Mononuclear cell (primary cell): Measurements from ENCODE around the gene EYA3. TPM values are rescaled to one million over a fixed set of nuclear protein-coding genes. Genes with fewer than 3 reads are reported as not detected.

Source experiments
- H3K27me3 ChIP-seq: 2 replicates; pipeline ENCODE4 v1.6.0; 2011; ENCODE audit warnings: low read length, control low read depth; ENCODE audit not compliant: insufficient read depth
- H3K4me1 ChIP-seq: 2 replicates; pipeline ENCODE4 v1.5.1; 2011; ENCODE audit warnings: mild to moderate bottlenecking, low read length, control low read depth; ENCODE audit not compliant: insufficient read depth
- H3K4me3 ChIP-seq: 2 replicates; pipeline ENCODE4 v1.5.1; 2011; ENCODE audit warnings: mild to moderate bottlenecking, low read length, moderate library complexity
- H3K9me3 ChIP-seq: 2 replicates; pipeline ENCODE4 v1.5.1; 2011; ENCODE audit warnings: low read depth, mild to moderate bottlenecking, control low read depth, low read length
- total RNA-seq: library from RNA; depleted of rRNA; stranded (reverse); fragments of >200 nt; gene quantifications from one replicate; pipeline ENCODE4 v1.2.3, GENCODE V29; 2012

The EYA3 gene
- total RNA-seq, 1 donor, result 8.7 TPM

- Histone ChIP-seq H3K9me3 (no peaks in the 10 kb centered on the region), H3K4me1 (peaks cover 21% of the 10 kb centered on the region), H3K4me3 (no peak overlapping the region)
Measured at GRCh38 chr1:28066393-28067154, 21.8 kb downstream of the EYA3 start.

GRCh38 chr1:28064064-28064463 is 24.3 kb downstream of the EYA3 start:
- H3K4me1 ChIP-seq, result peaks cover 13% of the 10 kb centered on the region
- H3K27me3 ChIP-seq, result no peaks in the 10 kb centered on the region

More at GRCh38 chr1:28066393-28067154, 21.8 kb downstream of the EYA3 start:
- no peaks in the 10 kb centered on the region for H3K27me3 ChIP-seq

GRCh38 chr1:28062806-28063205 is 25.6 kb downstream of the EYA3 start:
- H3K4me1 ChIP-seq, result peaks cover 13% of the 10 kb centered on the region
- no peak overlapping the region for H3K4me3 ChIP-seq
- no peaks in the 10 kb centered on the region for H3K9me3 ChIP-seq
- H3K27me3 ChIP-seq, result no peaks in the 10 kb centered on the region

More at GRCh38 chr1:28064064-28064463, 24.3 kb downstream of the EYA3 start:
- Histone ChIP-seq H3K4me3 (no peak overlapping the region), H3K9me3 (no peaks in the 10 kb centered on the region)

- peaks cover 20% of the 10 kb centered on the region for H3K4me1 ChIP-seq
- H3K27me3 ChIP-seq, result no peaks in the 10 kb centered on the region
- no peak overlapping the region for H3K4me3 ChIP-seq
- H3K9me3 ChIP-seq, result no peaks in the 10 kb centered on the region
Measured at GRCh38 chr1:28058971-28059878, 29.2 kb downstream of the EYA3 start.

GRCh38 chr1:28058168-28058567 is 30.2 kb downstream of the EYA3 start:
- H3K4me3 ChIP-seq, result no peak overlapping the region
- H3K9me3 ChIP-seq, result no peaks in the 10 kb centered on the region
- no peaks in the 10 kb centered on the region for H3K27me3 ChIP-seq
- H3K4me1 ChIP-seq, result peaks cover 17% of the 10 kb centered on the region

- H3K4me3 ChIP-seq, result no peak overlapping the region
- H3K4me1 ChIP-seq, result peaks cover 12% of the 10 kb centered on the region
- no peaks in the 10 kb centered on the region for H3K27me3 ChIP-seq
- H3K9me3 ChIP-seq, result no peaks in the 10 kb centered on the region
Measured at GRCh38 chr1:28056129-28056925, 32.1 kb downstream of the EYA3 start.

- H3K4me1 ChIP-seq, result peaks cover 4% of the 10 kb centered on the region
- H3K9me3 ChIP-seq, result no peaks in the 10 kb centered on the region
- no peak overlapping the region for H3K4me3 ChIP-seq
- no peaks in the 10 kb centered on the region for H3K27me3 ChIP-seq
Measured at GRCh38 chr1:28050776-28051175, 37.6 kb downstream of the EYA3 start.

- Histone ChIP-seq H3K4me3 (no peak overlapping the region), H3K27me3 (no peaks in the 10 kb centered on the region), H3K4me1 (peaks cover 4% of the 10 kb centered on the region), H3K9me3 (no peaks in the 10 kb centered on the region)
Measured at GRCh38 chr1:28046716-28047115, 41.7 kb downstream of the EYA3 start.

- no peaks in the 10 kb centered on the region for H3K9me3 ChIP-seq
- H3K4me1 ChIP-seq, result peaks cover 4% of the 10 kb centered on the region
- H3K4me3 ChIP-seq, result no peak overlapping the region
- no peaks in the 10 kb centered on the region for H3K27me3 ChIP-seq
Measured at GRCh38 chr1:28045777-28046176, 42.6 kb downstream of the EYA3 start.

GRCh38 chr1:28044399-28044798 is 44.0 kb downstream of the EYA3 start:
- Histone ChIP-seq H3K27me3 (no peaks in the 10 kb centered on the region), H3K9me3 (no peaks in the 10 kb centered on the region), H3K4me1 (peaks cover 4% of the 10 kb centered on the region), H3K4me3 (no peak overlapping the region)

- Histone ChIP-seq H3K4me3 (no peak overlapping the region), H3K27me3 (no peaks in the 10 kb centered on the region)
Measured at GRCh38 chr1:28039341-28039740, 49.1 kb downstream of the EYA3 start.

GRCh38 chr1:28037946-28038345 is 50.5 kb downstream of the EYA3 start:
- H3K9me3 ChIP-seq, result no peaks in the 10 kb centered on the region
- no peak overlapping the region for H3K4me3 ChIP-seq
- H3K27me3 ChIP-seq, result no peaks in the 10 kb centered on the region
- H3K4me1 ChIP-seq, result no peaks in the 10 kb centered on the region

More at GRCh38 chr1:28039341-28039740, 49.1 kb downstream of the EYA3 start:
- Histone ChIP-seq H3K4me1 (no peaks in the 10 kb centered on the region), H3K9me3 (no peaks in the 10 kb centered on the region)

GRCh38 chr1:28037206-28037605 is 51.2 kb downstream of the EYA3 start:
- Histone ChIP-seq H3K4me1 (no peaks in the 10 kb centered on the region), H3K27me3 (no peaks in the 10 kb centered on the region), H3K4me3 (no peak overlapping the region), H3K9me3 (no peaks in the 10 kb centered on the region)

- Histone ChIP-seq H3K4me3 (no peak overlapping the region), H3K27me3 (no peaks in the 10 kb centered on the region), H3K4me1 (no peaks in the 10 kb centered on the region), H3K9me3 (no peaks in the 10 kb centered on the region)
Measured at GRCh38 chr1:28036431-28036830, 52.0 kb downstream of the EYA3 start.

GRCh38 chr1:28035420-28035819 is 53.0 kb downstream of the EYA3 start:
- no peak overlapping the region for H3K4me3 ChIP-seq
- no peaks in the 10 kb centered on the region for H3K4me1 ChIP-seq
- H3K9me3 ChIP-seq, result no peaks in the 10 kb centered on the region
- H3K27me3 ChIP-seq, result no peaks in the 10 kb centered on the region
